HG03378 (cell line): ENCODE measurements around the gene TMPRSS11F.
"Not testable (repeated sequence)": the region's sequence is repeated elsewhere in the genome, so short reads cannot be mapped to it uniquely, and the experiment has no call there.

Experiments
- ATAC-seq: cut with Tn5 transposase; IDR thresholded peaks from one replicate; pipeline ENCODE4 v1.9.1; 2021; ENCODE audit warnings: mild to moderate bottlenecking, moderate library complexity; ENCODE audit not compliant: unreplicated experiment

The TMPRSS11F gene

GRCh38 chr4:68129793-68130192 is at the start of gene TMPRSS11F:
TMPRSS11F (minus strand) TSS chr4:68129869; CDS start chr4:68129820, 49 bp downstream.
- no peak for ATAC-seq

GRCh38 chr4:68176904-68177303 is 47.2 kb upstream of the TMPRSS11F start:
- no peak for ATAC-seq

GRCh38 chr4:68176500-68176899 is 46.8 kb upstream of the TMPRSS11F start:
- no peak for ATAC-seq

- ATAC-seq: peak; percentile 90
Measured at GRCh38 chr4:68175562-68176155, 46.0 kb upstream of the TMPRSS11F start.

GRCh38 chr4:68174389-68174788 is 44.7 kb upstream of the TMPRSS11F start:
- ATAC-seq: not testable (repeated sequence)

- not testable (repeated sequence) for ATAC-seq
Measured at GRCh38 chr4:68172147-68172546, 42.5 kb upstream of the TMPRSS11F start.

GRCh38 chr4:68167706-68168105 is 38.0 kb upstream of the TMPRSS11F start:
- no peak for ATAC-seq

GRCh38 chr4:68167166-68167565 is 37.5 kb upstream of the TMPRSS11F start:
- no peak for ATAC-seq

- ATAC-seq: no peak
Measured at GRCh38 chr4:68163754-68164153, 34.1 kb upstream of the TMPRSS11F start.

GRCh38 chr4:68162196-68162595 is 32.5 kb upstream of the TMPRSS11F start:
- ATAC-seq: no peak

- no peak for ATAC-seq
Measured at GRCh38 chr4:68152411-68152810, 22.7 kb upstream of the TMPRSS11F start.

GRCh38 chr4:68148800-68149685 is 19.4 kb upstream of the TMPRSS11F start:
- ATAC-seq: no peak

- no peak for ATAC-seq
Measured at GRCh38 chr4:68147079-68147478, 17.4 kb upstream of the TMPRSS11F start.

- no peak for ATAC-seq
Measured at GRCh38 chr4:68145261-68145660, 15.6 kb upstream of the TMPRSS11F start.

GRCh38 chr4:68141852-68142251 is 12.2 kb upstream of the TMPRSS11F start:
- ATAC-seq: no peak

GRCh38 chr4:68132342-68132741 is 2.7 kb upstream of the TMPRSS11F start:
- ATAC-seq: no peak

GRCh38 chr4:68124262-68124661 is 5.4 kb downstream of the TMPRSS11F start:
- ATAC-seq: no peak

- no peak for ATAC-seq
Measured at GRCh38 chr4:68123525-68123924, 6.1 kb downstream of the TMPRSS11F start.

GRCh38 chr4:68119921-68120320 is 9.7 kb downstream of the TMPRSS11F start:
- ATAC-seq: no peak

GRCh38 chr4:68110441-68110840 is 19.2 kb downstream of the TMPRSS11F start:
- ATAC-seq: no peak

- ATAC-seq: no peak
Measured at GRCh38 chr4:68109868-68110267, 19.8 kb downstream of the TMPRSS11F start.

- ATAC-seq: no peak
Measured at GRCh38 chr4:68082758-68083157, 46.9 kb downstream of the TMPRSS11F start.
